A549 treated with ZK216348 at 1 μM for 4 hours (cell line): ENCODE measurements around the gene HOXB9. TPM values are rescaled to one million over a fixed set of nuclear protein-coding genes. Genes with fewer than 3 reads are reported as not detected.

Experiments used
- total RNA-seq: library from RNA; stranded (reverse); fragments of 200-300 nt; extraction: Qiagen RNA extraction; gene quantifications from 5 replicates; pipeline ENCODE4 v1.2.3, GENCODE V29; 2022; ENCODE audit warnings: low read depth

Gene HOXB9
- total RNA-seq, result 7.3 to 8.2 TPM (median 7.8 TPM) in 5 replicates

GRCh38 chr17:48626245-48627117, at the start of gene HOXB9:
TSS of gene HOXB9 (minus strand) at chr17:48626358. CDS start at chr17:48626269, 89 bp downstream.

GRCh38 chr17:48615047-48615962, 10.9 kb downstream of the HOXB9 start, which contains the start of gene HOXB8:
TSS of gene HOXB8 (minus strand) at chr17:48615292. CDS start at chr17:48614704, 588 bp downstream.

GRCh38 chr17:48610282-48611211, 15.6 kb downstream of the HOXB9 start, which contains the start of gene HOXB7:
TSS of gene HOXB7 (minus strand) at chr17:48611017. CDS start at chr17:48610918, 99 bp downstream.

GRCh38 chr17:48604770-48605329, 21.3 kb downstream of the HOXB9 start, which contains the start of gene HOXB6:
TSS of gene HOXB6 (minus strand) at chr17:48604986. CDS start at chr17:48598150, 6,836 bp downstream.

GRCh38 chr17:48593126-48593829, 32.9 kb downstream of the HOXB9 start, which contains the start of gene HOXB5:
TSS of gene HOXB5 (minus strand) at chr17:48593779. CDS start at chr17:48593682, 97 bp downstream.

GRCh38 chr17:48589831-48590606, 36.1 kb downstream of the HOXB9 start, which contains the start of gene HOXB3:
TSS of gene HOXB3 (minus strand) at chr17:48590241. CDS start at chr17:48552474, 37,767 bp downstream.

GRCh38 chr17:48577946-48578615, 48.1 kb downstream of the HOXB9 start, which contains the start of gene HOXB4:
TSS of gene HOXB4 (minus strand) at chr17:48578350. CDS start at chr17:48578319, 31 bp downstream.

Other genes with a start within 250 kb of the HOXB9 start
- gene SKAP1, start 196.1 kb downstream of the HOXB9 start, total RNA-seq, result 0.34 to 0.46 TPM in 2 of 5 replicates, not detected in the others
- not detected in 5 replicates for gene HOXB1, start 95.3 kb downstream of the HOXB9 start, total RNA-seq
- 0.48 to 0.84 TPM (median 0.63 TPM) in 5 replicates for gene HOXB2, start 81.2 kb downstream of the HOXB9 start, total RNA-seq
- gene HOXB4, start 48.0 kb downstream of the HOXB9 start, total RNA-seq, result 0.12 to 0.29 TPM (median 0.16 TPM) in 5 replicates
- gene HOXB3, start 36.1 kb downstream of the HOXB9 start, total RNA-seq, result 3.6 to 5.9 TPM (median 5.6 TPM) in 5 replicates
- 1.4 to 2.7 TPM (median 2.6 TPM) in 5 replicates for gene HOXB5, start 32.6 kb downstream of the HOXB9 start, total RNA-seq
- 3.3 to 7.9 TPM (median 6.5 TPM) in 5 replicates for gene HOXB6, start 21.4 kb downstream of the HOXB9 start, total RNA-seq
- 32.7 to 53.1 TPM (median 37.7 TPM) in 5 replicates for gene HOXB7, start 15.3 kb downstream of the HOXB9 start, total RNA-seq
- 6.8 to 9.7 TPM (median 8.9 TPM) in 5 replicates for gene HOXB8, start 11.1 kb downstream of the HOXB9 start, total RNA-seq
- not detected in 5 replicates for gene PRAC1, start 96.2 kb upstream of the HOXB9 start, total RNA-seq
- not detected in 5 replicates for gene PRAC2, start 96.8 kb upstream of the HOXB9 start, total RNA-seq
- gene HOXB13, start 102.4 kb upstream of the HOXB9 start, total RNA-seq, result 1.4 to 2.7 TPM (median 2.1 TPM) in 5 replicates
- gene TTLL6, start 190.9 kb upstream of the HOXB9 start, total RNA-seq, result 0.14 to 0.73 TPM (median 0.62 TPM) in 5 replicates
- gene CALCOCO2, start 204.7 kb upstream of the HOXB9 start, total RNA-seq, result 69.6 to 95.2 TPM (median 83.4 TPM) in 5 replicates